ENCODE results near the gene CRAMP1. TPM values are rescaled to one million over a fixed set of nuclear protein-coding genes. Genes with fewer than 3 reads are reported as not detected.

The CRAMP1 gene
- total and polyA plus RNA-seq, 2 donors (not counting 3 experiments of a cell fraction or from before 2014, with no cell fraction given) = 21.5 to 30.8 TPM

DNA sequence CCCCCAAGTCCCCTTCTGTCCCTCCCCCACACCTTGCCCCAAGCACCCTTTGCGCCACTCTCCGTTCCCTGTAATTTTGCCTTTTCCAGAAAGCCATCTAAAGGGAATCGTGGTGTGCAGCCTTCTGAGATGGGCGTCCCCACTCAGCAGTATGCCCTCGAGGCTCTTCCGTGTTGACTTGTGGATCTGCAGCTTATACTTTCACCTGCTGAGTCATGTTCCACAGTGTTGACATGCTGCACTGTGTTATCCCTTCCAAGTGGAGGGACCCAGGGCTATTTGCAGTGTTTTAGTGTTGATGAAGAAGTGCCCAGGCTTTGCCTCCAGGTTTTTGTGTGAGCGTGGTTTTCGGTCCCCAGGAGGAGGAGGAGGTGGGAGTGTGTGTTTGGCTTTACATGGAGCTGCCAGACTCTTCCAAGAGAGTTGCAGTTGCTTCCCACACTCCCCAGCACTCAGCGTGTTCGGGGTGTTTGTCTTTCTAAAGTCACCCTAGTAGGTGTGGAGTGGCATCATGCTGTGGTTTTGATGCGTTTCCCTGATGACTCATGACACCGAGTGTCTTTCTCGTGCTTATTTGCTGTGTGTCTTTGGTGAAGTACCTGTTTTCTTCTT, 33.9 kb downstream of the CRAMP1 start:
- Histone ChIP-seq H2AFZ (ENCODE audit: low read depth, low read length) (no peak overlapping the region), H4K20me1 (replicated peaks; ENCODE audit: control insufficient read depth, extremely low read depth, insufficient read depth, low read length) (no peaks in the 10 kb centered on the region), H3K36me3 (ENCODE audit: control insufficient read depth in 2 of 2, extremely low read depth in 1 of 2, insufficient read depth in 2 of 2, low read length in 2 of 2) (peaks cover 7 to 33% of the 10 kb centered on the region in 2 experiments), H3K9ac (replicated peaks; ENCODE audit: extremely low read depth, insufficient read depth, low read length) (no peak overlapping the region), H3K27me3 (ENCODE audit: control insufficient read depth in 2 of 2, insufficient read depth in 2 of 2, low read length in 2 of 2) (no peaks in the 10 kb centered on the region), H3K9me3 (replicated peaks; ENCODE audit: control insufficient read depth, insufficient read depth, low read length) (no peaks in the 10 kb centered on the region), H3K79me2 (ENCODE audit: control insufficient read depth, insufficient read depth, low read length) (peaks cover 7% of the 10 kb centered on the region), H3K27ac (ENCODE audit: insufficient read depth, low read depth, low read length) (no peak overlapping the region), H3K4me3 (replicated peaks in 1 of 3; ENCODE audit: insufficient read depth in 1 of 3, low read depth in 1 of 3, low read length in 3 of 3) (no peak overlapping the region), H3K4me1 (ENCODE audit: control insufficient read depth, extremely low read depth, insufficient read depth, low read length) (no peaks in the 10 kb centered on the region), H3K9me1 (replicated peaks; ENCODE audit: control insufficient read depth, extremely low read depth, insufficient read depth, low read length) (no peaks in the 10 kb centered on the region), H3K4me2 (ENCODE audit: insufficient read depth, low read length) (no peak overlapping the region)
- dilution Hi-C loops (cut with MboI; ENCODE audit: extremely low pct_ligation_motif_present, low sequenced_read_pairs) = no loop called here
- TF ChIP-seq FOS (IDR thresholded peaks at IDR 0.05; ENCODE audit: borderline replicate concordance, insufficient read depth, low read length) (no peak), EZH2 (IDR thresholded peaks at IDR 0.05; ENCODE audit: borderline replicate concordance, low read depth, low read length, severe bottlenecking) (no peak), MYC (IDR thresholded peaks at IDR 0.05; ENCODE audit: low read depth, low read length) (no peak), GATA2 (IDR thresholded peaks at IDR 0.05; ENCODE audit: insufficient read depth, insufficient read length, low read depth, low read length) (no peak), JUN (IDR thresholded peaks at IDR 0.05; ENCODE audit: borderline replicate concordance, insufficient read depth, insufficient read length, low read depth) (no peak), POLR2A (IDR thresholded peaks at IDR 0.05; ENCODE audit: low read depth, low read length) (no peak), POLR2AphosphoS5 (IDR thresholded peaks at IDR 0.05; ENCODE audit: insufficient read depth, low read depth, low read length) (no peak)
- TF ChIP-seq, protein P1, sequence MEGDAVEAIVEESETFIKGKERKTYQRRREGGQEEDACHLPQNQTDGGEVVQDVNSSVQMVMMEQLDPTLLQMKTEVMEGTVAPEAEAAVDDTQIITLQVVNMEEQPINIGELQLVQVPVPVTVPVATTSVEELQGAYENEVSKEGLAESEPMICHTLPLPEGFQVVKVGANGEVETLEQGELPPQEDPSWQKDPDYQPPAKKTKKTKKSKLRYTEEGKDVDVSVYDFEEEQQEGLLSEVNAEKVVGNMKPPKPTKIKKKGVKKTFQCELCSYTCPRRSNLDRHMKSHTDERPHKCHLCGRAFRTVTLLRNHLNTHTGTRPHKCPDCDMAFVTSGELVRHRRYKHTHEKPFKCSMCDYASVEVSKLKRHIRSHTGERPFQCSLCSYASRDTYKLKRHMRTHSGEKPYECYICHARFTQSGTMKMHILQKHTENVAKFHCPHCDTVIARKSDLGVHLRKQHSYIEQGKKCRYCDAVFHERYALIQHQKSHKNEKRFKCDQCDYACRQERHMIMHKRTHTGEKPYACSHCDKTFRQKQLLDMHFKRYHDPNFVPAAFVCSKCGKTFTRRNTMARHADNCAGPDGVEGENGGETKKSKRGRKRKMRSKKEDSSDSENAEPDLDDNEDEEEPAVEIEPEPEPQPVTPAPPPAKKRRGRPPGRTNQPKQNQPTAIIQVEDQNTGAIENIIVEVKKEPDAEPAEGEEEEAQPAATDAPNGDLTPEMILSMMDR (IDR thresholded peaks at IDR 0.05; ENCODE audit: extremely low read depth in 1 of 2, insufficient read depth in 1 of 2, low read depth in 1 of 2, low read length in 2 of 2) = no peak
- TF ChIP-seq, protein P2, sequence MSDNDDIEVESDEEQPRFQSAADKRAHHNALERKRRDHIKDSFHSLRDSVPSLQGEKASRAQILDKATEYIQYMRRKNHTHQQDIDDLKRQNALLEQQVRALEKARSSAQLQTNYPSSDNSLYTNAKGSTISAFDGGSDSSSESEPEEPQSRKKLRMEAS (IDR thresholded peaks at IDR 0.05; ENCODE audit: insufficient read depth, insufficient read length) = no peak
- no TSS peak for BruUV-seq (replicated peaks)
- intact Hi-C loops (cut with micrococcal nuclease) = no loop called here
- FAIRE-seq = no peak
- ChIA-PET POLR2A (no interaction called here), CTCF (no interaction called here)
- no peak for DNase-seq (ENCODE audit: low read depth, low spot score)
